ENCODE data around the gene MRPL40. TPM values are rescaled to one million over a fixed set of nuclear protein-coding genes. Genes with fewer than 3 reads are reported as not detected.

MRPL40 gene
- total and polyA plus RNA-seq, 2 of the 13 experiments (the other 11 are each of a cell fraction or from before 2014, with no cell fraction given) = 42.7 to 79.7 TPM

DNA sequence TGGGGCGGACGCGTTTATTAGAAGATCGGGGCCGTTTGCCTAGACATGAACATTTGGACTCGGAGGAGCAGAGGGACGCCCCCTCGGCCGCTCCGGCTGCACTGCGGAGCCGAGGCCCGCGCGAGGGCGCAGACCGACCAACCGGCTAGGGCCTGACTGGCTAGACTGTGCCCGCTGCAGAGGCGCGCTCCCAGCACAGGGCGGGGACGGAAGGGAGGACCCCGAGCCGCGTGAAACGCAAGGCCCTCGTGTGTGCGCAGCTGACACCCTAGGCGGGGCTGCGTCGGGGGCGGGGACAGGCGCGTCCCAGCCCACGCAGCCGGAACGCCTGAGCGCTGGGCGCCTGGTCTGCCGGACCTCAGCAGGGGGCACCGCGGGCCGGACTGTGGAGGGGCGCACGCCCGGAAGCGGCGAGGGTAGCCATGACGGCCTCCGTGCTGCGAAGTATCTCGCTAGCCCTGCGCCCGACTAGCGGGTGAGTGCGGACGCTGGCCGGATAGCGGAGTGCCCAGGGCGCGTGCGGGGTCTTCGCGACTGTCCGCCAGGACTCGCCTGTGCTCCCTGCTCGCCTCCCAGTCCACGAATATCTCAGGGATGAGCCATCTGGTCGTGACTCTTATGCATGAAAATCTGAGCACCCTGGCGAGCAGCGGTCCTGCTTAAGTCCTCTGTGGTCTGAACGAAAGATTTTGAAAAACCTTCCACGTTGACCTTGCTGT lies at the start of gene MRPL40 (continued):
- TF ChIP-seq NFIC (IDR thresholded peaks at IDR 0.05; ENCODE audit: low read length) (no peak), ZNF777 (CRISPR knock-in tag; IDR thresholded peaks at IDR 0.05) (peak; percentile 73), MTERF4 (CRISPR knock-in tag; IDR thresholded peaks at IDR 0.05) (peak; percentile 47; the same call in 1 of the 2 replicates), NFE2L2 (IDR thresholded peaks at IDR 0.05; ENCODE audit: low read length) (no peak), ATF2 (CRISPR knock-in tag; IDR thresholded peaks at IDR 0.05) (peak; percentile 96), ZNF782 (CRISPR knock-in tag; IDR thresholded peaks at IDR 0.05; ENCODE audit: borderline replicate concordance) (no peak), ZNF225 (CRISPR knock-in tag; IDR thresholded peaks at IDR 0.05) (no peak; the same call in none of the 2 replicates), RBAK (CRISPR knock-in tag; IDR thresholded peaks at IDR 0.05) (no peak), ZKSCAN8 (CRISPR knock-in tag; IDR thresholded peaks at IDR 0.05; ENCODE audit: borderline replicate concordance) (peak; percentile 93; the same call in 1 of the 2 replicates), HES4 (CRISPR knock-in tag; IDR thresholded peaks at IDR 0.05; ENCODE audit: borderline replicate concordance) (peak; percentile 65; the same call in 1 of the 2 replicates), TOE1 (CRISPR knock-in tag; IDR thresholded peaks at IDR 0.05) (peak; percentile 78; the same call in 1 of the 2 replicates), KDM2A (CRISPR knock-in tag; IDR thresholded peaks at IDR 0.05; ENCODE audit: borderline replicate concordance, low read depth) (peak; percentile 99), SALL1 (CRISPR knock-in tag; IDR thresholded peaks at IDR 0.05) (peak; percentile 92), ZNF563 (CRISPR knock-in tag; IDR thresholded peaks at IDR 0.05) (peak; percentile 82), ZNF275 (CRISPR knock-in tag; IDR thresholded peaks at IDR 0.05; ENCODE audit: borderline replicate concordance) (peak; percentile 96), ZNF513 (CRISPR knock-in tag; conservative IDR thresholded peaks at IDR 0.05) (no peak), ATF1 (CRISPR knock-in tag; IDR thresholded peaks at IDR 0.05) (no peak), BATF2 (CRISPR knock-in tag; IDR thresholded peaks at IDR 0.05) (no peak; the same call in 1 of the 2 replicates), ZNF414 (CRISPR knock-in tag; IDR thresholded peaks at IDR 0.05) (peak; percentile 100; the same call in 1 of the 2 replicates)
- TF ChIP-seq, protein P1, sequence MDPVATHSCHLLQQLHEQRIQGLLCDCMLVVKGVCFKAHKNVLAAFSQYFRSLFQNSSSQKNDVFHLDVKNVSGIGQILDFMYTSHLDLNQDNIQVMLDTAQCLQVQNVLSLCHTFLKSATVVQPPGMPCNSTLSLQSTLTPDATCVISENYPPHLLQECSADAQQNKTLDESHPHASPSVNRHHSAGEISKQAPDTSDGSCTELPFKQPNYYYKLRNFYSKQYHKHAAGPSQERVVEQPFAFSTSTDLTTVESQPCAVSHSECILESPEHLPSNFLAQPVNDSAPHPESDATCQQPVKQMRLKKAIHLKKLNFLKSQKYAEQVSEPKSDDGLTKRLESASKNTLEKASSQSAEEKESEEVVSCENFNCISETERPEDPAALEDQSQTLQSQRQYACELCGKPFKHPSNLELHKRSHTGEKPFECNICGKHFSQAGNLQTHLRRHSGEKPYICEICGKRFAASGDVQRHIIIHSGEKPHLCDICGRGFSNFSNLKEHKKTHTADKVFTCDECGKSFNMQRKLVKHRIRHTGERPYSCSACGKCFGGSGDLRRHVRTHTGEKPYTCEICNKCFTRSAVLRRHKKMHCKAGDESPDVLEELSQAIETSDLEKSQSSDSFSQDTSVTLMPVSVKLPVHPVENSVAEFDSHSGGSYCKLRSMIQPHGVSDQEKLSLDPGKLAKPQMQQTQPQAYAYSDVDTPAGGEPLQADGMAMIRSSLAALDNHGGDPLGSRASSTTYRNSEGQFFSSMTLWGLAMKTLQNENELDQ (CRISPR knock-in tag; IDR thresholded peaks at IDR 0.05; ENCODE audit: borderline replicate concordance) = peak; percentile 91; the same call in 1 of the 2 replicates
